GM21526 (cell line): ENCODE data around the gene NTSR1.

Experiments used
- ATAC-seq: cut with Tn5 transposase; IDR thresholded peaks from one replicate; pipeline ENCODE4 v1.9.1; 2021; ENCODE audit warnings: moderate library complexity; ENCODE audit not compliant: unreplicated experiment, low FRiP score

NTSR1 gene

GRCh38 chr20:62811720-62812119 lies 103.1 kb downstream of the NTSR1 start:
- ATAC-seq = no peak
